Measurements from ENCODE around the gene OSR1. TPM values are rescaled to one million over a fixed set of nuclear protein-coding genes. Genes with fewer than 3 reads are reported as not detected.
"Not testable (repeated sequence)": the region's sequence is repeated elsewhere in the genome, so short reads cannot be mapped to it uniquely, and the experiment has no call there.

The OSR1 gene
- not detected for total RNA-seq

DNA sequence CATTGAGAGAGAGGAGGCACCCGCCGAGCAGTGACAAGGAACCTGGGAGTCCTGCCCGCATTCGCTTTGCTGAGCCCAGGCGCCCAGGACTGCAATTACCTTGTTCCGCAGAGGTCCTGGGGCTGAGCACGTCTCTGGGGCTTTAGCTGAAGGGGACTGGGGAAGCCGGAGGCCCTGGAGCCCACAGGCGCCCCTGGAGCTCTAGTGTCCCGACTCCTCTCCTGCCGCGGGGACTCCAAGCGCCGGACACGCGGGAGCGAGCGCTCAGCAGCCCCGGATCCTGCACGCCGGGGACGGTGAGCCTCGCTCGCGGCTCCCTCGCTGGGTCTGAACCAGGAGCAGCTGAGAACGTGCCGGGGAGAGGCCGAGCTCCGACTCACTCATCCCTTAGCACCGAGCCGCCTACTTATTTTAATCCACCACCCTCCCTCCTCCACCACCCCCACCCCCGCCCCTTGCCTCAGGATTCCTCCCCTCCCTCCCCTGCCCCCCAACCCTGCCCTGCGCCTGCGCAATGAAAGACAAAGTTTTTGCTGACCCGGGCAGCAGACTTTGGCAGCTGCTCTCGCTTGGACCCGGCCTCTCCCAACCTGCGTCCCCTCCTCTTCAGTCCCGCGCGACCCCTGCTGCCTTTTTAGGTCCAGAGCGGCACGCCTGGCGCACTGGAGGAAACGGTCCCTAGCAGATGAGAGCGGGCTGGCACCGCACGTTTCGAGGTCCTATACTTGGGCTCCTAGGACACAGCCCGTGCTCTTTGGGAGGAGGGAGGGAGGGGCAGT, at the start of gene OSR1:
Gene OSR1, minus strand, starts transcription at position 382 of the 779 bp plus-strand sequence. CDS start 4,818 bp downstream, outside the sequence.
- no peaks in the 10 kb centered on the region for H3K9me3 Mint-ChIP-seq
- H3K27me3 Mint-ChIP-seq: peaks cover 97% of the 10 kb centered on the region
- no peak for ATAC-seq (ENCODE audit: low read depth)
- peak; percentile 53 for DNase-seq
- peaks cover 27% of the 10 kb centered on the region for H3K4me1 Mint-ChIP-seq
- no peak within 1 kb of the TSS for H3K27ac Mint-ChIP-seq
- H3K4me3 Mint-ChIP-seq: peak within 1 kb of the TSS; percentile 49
- POLR2A ChIA-PET: interaction anchor here (1.8 to 3.8 kb wide), 2 partner anchors 11 kb away, joined by 5 to 20 read pairs; no protein-coding TSS in a partner anchor
- peaks cover under 1% of the 10 kb centered on the region for H3K36me3 Mint-ChIP-seq

DNA sequence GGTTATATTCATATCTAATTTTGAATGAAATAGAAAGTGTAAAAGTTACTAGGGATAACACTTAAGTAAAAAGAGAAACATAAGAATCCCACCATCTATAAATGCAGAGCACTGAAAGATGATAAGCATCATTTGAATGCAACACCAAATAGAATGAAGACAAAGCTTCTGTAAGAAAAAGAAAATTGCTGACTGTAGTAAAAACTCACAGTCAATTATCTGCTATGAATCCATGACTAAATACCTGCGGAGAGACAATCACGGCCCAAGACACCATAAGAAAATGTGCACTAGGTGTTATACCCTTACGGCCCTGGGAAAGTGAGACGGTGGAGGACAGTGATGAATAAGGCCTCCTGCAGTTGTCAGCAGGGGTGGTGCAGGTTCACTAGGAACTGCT, 45.4 kb upstream of the OSR1 start:
- no peak overlapping the region for H3K27ac Mint-ChIP-seq
- peaks cover 11% of the 10 kb centered on the region for H3K27me3 Mint-ChIP-seq
- H3K4me3 Mint-ChIP-seq: no peak overlapping the region
- no peaks in the 10 kb centered on the region for H3K4me1 Mint-ChIP-seq
- no peaks in the 10 kb centered on the region for H3K36me3 Mint-ChIP-seq
- DNase-seq (no peak), ATAC-seq (ENCODE audit: low read depth) (no peak)
- POLR2A ChIA-PET: no interaction called here
- H3K9me3 Mint-ChIP-seq: peaks cover 2% of the 10 kb centered on the region

DNA sequence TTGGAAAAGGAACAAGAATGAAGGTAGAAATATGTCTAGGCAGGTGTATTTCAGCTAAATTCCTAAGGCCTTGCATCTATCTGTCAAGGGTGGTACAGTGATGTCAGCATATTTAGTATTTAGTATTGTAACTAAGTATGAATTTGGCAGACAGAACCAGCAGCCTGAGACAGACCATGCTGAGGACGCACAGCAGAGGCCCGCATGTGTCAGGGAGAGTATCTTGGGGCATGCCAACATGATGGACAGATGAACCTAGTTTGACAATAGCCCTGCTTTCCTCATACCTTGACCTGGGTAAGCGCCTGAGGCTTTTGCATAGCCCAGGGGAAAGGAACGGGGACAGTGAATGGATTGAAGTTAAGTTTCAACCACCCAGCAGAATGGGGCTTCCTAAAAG, 33.8 kb upstream of the OSR1 start:
- Mint-ChIP-seq H3K27me3 (peaks cover 14% of the 10 kb centered on the region), H3K4me3 (no peak overlapping the region), H3K36me3 (no peaks in the 10 kb centered on the region), H3K27ac (no peak overlapping the region), H3K9me3 (no peaks in the 10 kb centered on the region), H3K4me1 (no peaks in the 10 kb centered on the region)
- ATAC-seq (ENCODE audit: low read depth): no peak
- POLR2A ChIA-PET: no interaction called here
- no peak for DNase-seq

DNA sequence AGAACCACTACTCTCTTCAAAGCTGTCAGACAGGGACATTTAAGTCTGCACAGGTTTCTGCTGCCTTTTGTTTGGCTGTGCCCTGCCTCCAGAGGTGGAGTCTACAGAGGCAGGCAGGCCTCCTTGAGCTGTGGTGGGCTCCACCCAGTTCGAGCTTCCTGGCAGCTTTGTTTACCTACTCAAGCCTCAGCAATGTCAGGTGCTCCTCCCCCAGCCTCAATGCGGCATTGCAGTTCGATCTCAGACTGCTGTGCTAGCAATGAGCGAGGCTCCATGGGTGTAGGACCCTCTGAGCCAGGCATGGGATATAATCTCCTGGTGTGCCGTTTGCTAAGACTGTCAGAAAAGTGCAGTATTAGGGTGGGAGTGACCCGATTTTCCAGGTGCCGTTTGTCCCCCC, 31.0 kb upstream of the OSR1 start:
- H3K27me3 Mint-ChIP-seq; H3K36me3 Mint-ChIP-seq; H3K4me3 Mint-ChIP-seq; ATAC-seq (ENCODE audit: low read depth); DNase-seq; H3K4me1 Mint-ChIP-seq; H3K27ac Mint-ChIP-seq; POLR2A ChIA-PET; H3K9me3 Mint-ChIP-seq: not testable (repeated sequence)

DNA sequence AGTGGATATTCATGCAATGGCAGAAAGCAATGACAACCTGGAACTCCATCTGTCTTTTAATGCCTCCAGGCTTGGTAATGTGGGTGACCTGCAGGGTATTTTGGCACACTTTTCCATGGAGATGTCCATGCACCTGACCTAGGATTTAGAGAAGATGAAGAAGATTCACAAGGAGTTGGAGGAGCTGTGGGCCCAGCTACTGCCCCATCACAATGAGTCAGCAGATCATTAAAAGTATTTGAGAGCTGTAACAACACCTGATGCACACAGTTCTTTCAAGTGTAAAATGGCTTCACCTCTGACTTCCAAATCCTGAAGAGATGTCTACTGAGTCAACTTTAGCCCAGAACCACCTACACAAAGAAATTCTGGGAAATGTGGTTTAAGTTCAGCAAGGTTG, 22.1 kb upstream of the OSR1 start:
- Mint-ChIP-seq H3K4me3 (no peak overlapping the region), H3K4me1 (no peaks in the 10 kb centered on the region), H3K9me3 (no peaks in the 10 kb centered on the region), H3K27me3 (peaks cover 23% of the 10 kb centered on the region), H3K36me3 (no peaks in the 10 kb centered on the region), H3K27ac (no peak overlapping the region)
- DNase-seq (no peak), ATAC-seq (ENCODE audit: low read depth) (no peak)
- POLR2A ChIA-PET: no interaction called here

DNA sequence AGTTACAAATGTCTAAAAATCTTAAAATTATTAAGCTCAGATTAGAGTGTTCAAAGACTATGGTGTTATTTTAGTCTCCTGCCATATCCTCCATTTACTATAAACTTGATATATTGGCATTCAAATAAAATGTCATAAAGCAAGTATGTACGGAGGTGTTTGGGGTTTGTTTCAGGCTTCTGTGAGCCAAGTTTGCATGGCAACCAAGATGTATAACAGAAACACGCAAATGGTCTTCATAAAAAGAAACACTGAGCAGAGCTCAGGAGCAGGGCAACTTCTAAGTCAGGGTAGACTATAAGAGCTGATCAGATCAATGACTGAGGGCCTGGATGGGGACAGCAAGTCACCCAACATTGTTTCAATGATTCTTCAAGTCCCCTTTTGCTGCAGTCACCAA, 20.5 kb upstream of the OSR1 start:
- Mint-ChIP-seq H3K36me3 (no peaks in the 10 kb centered on the region), H3K27me3 (peaks cover 31% of the 10 kb centered on the region), H3K9me3 (no peaks in the 10 kb centered on the region), H3K27ac (no peak overlapping the region), H3K4me1 (no peaks in the 10 kb centered on the region), H3K4me3 (no peak overlapping the region)
- DNase-seq (no peak), ATAC-seq (ENCODE audit: low read depth) (no peak)
- POLR2A ChIA-PET: no interaction called here

DNA sequence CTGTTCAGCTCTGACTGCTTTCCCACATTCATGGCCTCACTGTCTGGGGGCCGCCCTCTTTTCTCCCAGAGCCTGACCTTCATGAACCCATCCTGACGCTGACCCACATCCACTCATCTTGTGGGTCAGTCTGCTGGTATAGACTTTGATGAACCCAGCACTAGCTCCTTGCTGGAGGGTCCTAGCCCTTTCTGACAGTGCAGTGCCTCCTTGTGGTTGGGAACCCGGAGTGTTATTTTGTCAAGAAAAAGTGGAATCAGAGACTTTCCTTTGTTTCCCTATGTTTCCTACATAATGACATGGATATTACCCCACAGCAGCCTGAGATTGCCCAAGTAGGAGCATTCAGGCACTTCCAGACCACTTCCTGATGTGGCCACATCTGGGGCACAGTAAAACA, 19.3 kb upstream of the OSR1 start:
- H3K27me3 Mint-ChIP-seq: peaks cover 30% of the 10 kb centered on the region
- no peak overlapping the region for H3K4me3 Mint-ChIP-seq
- no peaks in the 10 kb centered on the region for H3K9me3 Mint-ChIP-seq
- H3K36me3 Mint-ChIP-seq: no peaks in the 10 kb centered on the region
- no peak for ATAC-seq (ENCODE audit: low read depth)
- no peaks in the 10 kb centered on the region for H3K4me1 Mint-ChIP-seq
- no peak for DNase-seq
- POLR2A ChIA-PET: no interaction called here
- no peak overlapping the region for H3K27ac Mint-ChIP-seq

DNA sequence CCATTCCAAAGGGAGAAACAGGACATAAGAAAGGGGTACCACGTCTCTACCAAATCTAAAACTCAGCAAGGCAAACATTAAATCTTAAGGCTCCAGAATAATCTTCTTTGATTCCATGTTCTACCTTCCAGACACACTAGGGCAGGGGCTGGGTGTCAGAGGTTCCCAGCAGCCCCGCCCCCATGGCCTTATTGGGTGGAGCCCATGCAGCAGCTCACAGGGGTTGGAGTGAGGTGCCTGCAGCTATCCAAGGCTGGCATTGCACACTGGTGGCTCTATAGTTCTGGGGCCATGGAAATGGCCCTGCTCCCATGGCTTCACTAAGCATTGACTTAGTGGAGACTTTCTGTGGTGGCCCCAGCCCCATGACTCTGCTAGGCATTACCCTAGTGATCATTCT, 14.9 kb upstream of the OSR1 start:
- no peaks in the 10 kb centered on the region for H3K9me3 Mint-ChIP-seq
- no peak overlapping the region for H3K4me3 Mint-ChIP-seq
- no peaks in the 10 kb centered on the region for H3K4me1 Mint-ChIP-seq
- H3K36me3 Mint-ChIP-seq: no peaks in the 10 kb centered on the region
- H3K27ac Mint-ChIP-seq: no peak overlapping the region
- POLR2A ChIA-PET: no interaction called here
- DNase-seq: no peak
- no peak for ATAC-seq (ENCODE audit: low read depth)
- H3K27me3 Mint-ChIP-seq: peaks cover 38% of the 10 kb centered on the region

DNA sequence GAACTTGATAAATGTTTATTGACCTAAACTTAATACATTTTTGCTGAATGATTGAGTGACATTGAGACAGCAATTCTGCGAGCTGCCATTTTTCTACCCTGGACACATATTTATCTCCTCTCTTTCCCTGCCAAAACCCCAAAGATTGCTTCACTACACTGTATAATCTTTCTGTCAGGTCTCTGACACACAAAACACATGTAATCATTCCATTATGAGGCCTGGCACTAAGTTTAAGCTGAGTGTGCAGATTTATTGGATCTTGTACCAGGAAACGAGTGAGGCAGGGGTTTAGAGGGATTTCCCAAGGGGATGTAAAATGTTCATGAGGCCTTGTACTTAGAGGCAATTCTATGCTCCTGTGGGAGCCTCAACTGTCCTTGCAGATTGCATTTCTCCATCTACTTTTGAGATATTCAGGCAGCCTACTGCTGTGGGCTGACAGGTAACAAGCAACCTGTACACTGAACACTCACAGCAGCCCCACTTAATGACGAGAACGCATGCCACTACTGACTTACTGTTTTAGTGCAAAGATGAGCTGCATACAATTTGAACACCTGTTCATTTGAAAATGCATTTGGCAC, 13.7 kb upstream of the OSR1 start:
- H3K9me3 Mint-ChIP-seq: no peaks in the 10 kb centered on the region
- H3K4me3 Mint-ChIP-seq: no peak overlapping the region
- ATAC-seq (ENCODE audit: low read depth): no peak
- no peaks in the 10 kb centered on the region for H3K36me3 Mint-ChIP-seq
- H3K27ac Mint-ChIP-seq: no peak overlapping the region
- no peaks in the 10 kb centered on the region for H3K4me1 Mint-ChIP-seq
- H3K27me3 Mint-ChIP-seq: peaks cover 48% of the 10 kb centered on the region
- POLR2A ChIA-PET: no interaction called here
- no peak for DNase-seq

DNA sequence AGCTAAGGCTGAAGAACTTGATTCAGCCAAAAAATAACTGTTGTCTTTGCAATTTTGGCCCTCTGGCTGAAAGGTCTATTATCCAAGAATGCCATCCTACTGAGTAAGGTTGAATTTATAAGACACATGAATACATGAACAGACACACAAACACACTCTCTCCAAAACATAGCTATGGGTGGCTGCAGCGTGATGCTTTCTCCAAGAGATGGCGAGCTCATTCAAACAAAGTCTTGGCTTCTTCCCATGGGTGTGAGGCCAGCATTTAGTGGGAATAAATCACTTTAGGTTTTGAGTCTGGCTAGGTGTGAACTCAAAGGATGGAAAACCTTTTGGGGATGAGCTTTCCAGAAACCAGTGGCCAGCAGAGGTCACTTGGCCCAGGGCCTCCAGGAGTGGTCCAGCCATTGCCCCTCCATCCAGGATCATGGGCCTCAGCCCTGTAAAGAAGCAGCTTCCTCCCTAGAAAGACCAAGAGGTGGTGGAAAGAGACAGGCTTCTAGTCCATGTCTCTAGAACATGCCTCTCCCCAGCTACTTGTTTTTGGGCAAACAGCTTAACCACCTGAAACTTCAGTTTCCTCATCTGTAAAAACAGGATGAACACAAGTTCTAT, 11.0 kb upstream of the OSR1 start:
- ATAC-seq (ENCODE audit: low read depth) (no peak), DNase-seq (no peak)
- H3K27ac Mint-ChIP-seq: no peak overlapping the region
- no peaks in the 10 kb centered on the region for H3K4me1 Mint-ChIP-seq
- no peak overlapping the region for H3K4me3 Mint-ChIP-seq
- no peaks in the 10 kb centered on the region for H3K9me3 Mint-ChIP-seq
- peaks cover 53% of the 10 kb centered on the region for H3K27me3 Mint-ChIP-seq
- POLR2A ChIA-PET: interaction anchor here (1.2 kb wide), 1 partner anchor 22 kb away, joined by 3 read pairs; no protein-coding TSS in a partner anchor
- no peaks in the 10 kb centered on the region for H3K36me3 Mint-ChIP-seq

DNA sequence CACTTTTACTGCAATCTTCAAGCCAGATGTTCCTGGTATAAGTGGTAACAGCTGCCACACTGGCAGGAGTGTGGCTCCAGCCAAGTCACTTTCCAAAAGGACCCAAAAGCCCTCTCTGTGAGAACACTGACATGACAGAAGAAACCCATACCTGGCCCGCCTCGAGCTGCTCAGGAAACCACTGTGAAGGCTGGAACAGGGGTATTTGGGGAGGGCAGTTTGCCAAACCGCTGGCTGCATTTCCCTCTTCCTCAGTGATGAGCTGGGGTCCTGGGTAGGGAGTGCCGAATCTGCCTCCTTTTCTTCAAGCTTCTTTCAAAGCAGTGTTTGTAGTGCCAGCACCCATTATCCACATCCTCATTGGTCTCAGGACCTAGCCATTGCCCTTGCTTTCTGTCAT, 10.3 kb upstream of the OSR1 start:
- no peak for ATAC-seq (ENCODE audit: low read depth)
- POLR2A ChIA-PET: interaction anchor here (1.2 kb wide), 1 partner anchor 21 kb away, joined by 3 read pairs; no protein-coding TSS in a partner anchor
- peaks cover 58% of the 10 kb centered on the region for H3K27me3 Mint-ChIP-seq

DNA sequence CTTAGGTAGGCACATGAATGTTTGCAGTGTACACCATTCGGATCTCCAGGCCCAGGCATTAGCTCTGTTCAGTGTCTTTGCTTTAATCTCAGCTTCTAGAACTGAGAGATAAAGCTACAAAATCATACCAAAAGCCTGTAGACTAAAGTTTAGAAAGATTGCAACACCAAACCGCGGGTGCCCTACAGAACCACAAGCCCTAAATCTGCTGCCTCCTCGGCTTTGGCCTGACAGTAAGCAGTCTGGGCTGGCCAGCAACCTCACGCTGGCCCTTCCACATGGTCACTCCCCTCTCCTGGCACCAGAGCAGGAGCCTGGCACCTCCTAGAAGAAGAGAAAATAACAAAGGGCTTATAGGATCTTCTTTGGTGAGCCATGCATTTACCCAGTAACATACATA, 8.9 kb upstream of the OSR1 start:
- DNase-seq: no peak
- POLR2A ChIA-PET: no interaction called here
- Mint-ChIP-seq H3K4me1 (peaks cover 9% of the 10 kb centered on the region), H3K27me3 (peaks cover 65% of the 10 kb centered on the region), H3K9me3 (no peaks in the 10 kb centered on the region), H3K27ac (no peak overlapping the region), H3K4me3 (no peak overlapping the region), H3K36me3 (no peaks in the 10 kb centered on the region)
- no peak for ATAC-seq (ENCODE audit: low read depth)

More for the DNA sequence above, 10.3 kb upstream of the OSR1 start:
- Mint-ChIP-seq H3K4me1 (peaks cover under 1% of the 10 kb centered on the region), H3K4me3 (no peak overlapping the region), H3K9me3 (no peaks in the 10 kb centered on the region), H3K36me3 (no peaks in the 10 kb centered on the region), H3K27ac (no peak overlapping the region)
- DNase-seq: no peak

DNA sequence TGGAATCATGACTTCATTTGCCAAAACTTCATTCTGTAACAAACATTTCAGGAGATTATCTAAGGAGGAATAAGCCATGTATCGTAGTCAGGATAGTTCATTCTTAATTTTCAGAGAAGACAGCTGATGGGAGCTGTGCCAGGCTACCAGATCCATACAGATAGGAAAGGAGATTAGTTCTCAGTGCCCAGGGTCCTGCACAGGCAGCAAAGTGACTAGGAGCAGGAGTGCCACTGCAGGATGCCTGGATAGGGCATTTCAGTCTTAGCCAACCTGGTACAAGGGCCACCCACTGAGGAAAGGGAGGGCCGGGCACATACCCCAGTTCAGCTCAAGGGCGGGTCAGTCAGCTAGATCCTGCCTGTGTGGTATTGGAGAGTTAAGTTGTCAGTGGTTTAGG, 6.7 kb upstream of the OSR1 start:
- no peak for ATAC-seq (ENCODE audit: low read depth)
- POLR2A ChIA-PET: no interaction called here
- no peaks in the 10 kb centered on the region for H3K36me3 Mint-ChIP-seq

DNA sequence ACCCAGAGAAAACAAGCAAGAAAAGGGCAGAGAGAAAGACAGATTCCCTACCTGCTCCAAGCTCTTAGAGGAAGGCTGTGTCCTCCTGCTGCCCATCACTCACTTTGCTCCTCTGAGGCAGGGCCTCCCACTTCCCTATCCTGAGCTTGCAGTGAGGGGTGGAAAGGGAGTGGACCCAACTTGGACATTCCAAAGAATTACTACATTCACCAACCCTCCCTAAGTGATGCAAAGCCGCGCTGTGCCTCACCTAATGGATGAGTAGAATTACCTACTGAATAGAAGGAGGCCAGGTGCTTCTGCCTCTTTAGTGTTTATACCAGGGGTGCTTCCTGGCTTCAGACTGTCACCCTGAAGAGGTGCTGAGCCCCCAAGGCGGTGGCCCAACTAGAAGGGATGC, 5.6 kb upstream of the OSR1 start:
- Mint-ChIP-seq H3K36me3 (no peaks in the 10 kb centered on the region), H3K27ac (no peak overlapping the region), H3K9me3 (no peaks in the 10 kb centered on the region), H3K4me1 (peaks cover 20% of the 10 kb centered on the region), H3K27me3 (peaks cover 80% of the 10 kb centered on the region), H3K4me3 (no peak overlapping the region)
- DNase-seq (no peak), ATAC-seq (ENCODE audit: low read depth) (no peak)
- POLR2A ChIA-PET: no interaction called here

More for the DNA sequence above, 6.7 kb upstream of the OSR1 start:
- DNase-seq: no peak
- peaks cover 72% of the 10 kb centered on the region for H3K27me3 Mint-ChIP-seq
- no peaks in the 10 kb centered on the region for H3K9me3 Mint-ChIP-seq
- no peak overlapping the region for H3K4me3 Mint-ChIP-seq
- H3K4me1 Mint-ChIP-seq: peaks cover 20% of the 10 kb centered on the region
- no peak overlapping the region for H3K27ac Mint-ChIP-seq

All from activated naive CD8-positive, alpha-beta T cell treated with anti-CD3 and anti-CD28 coated beads, Interleukin-2, amount 10 ng/mL, durations not matched to agents 7 days and 5 days (primary cell).